HepG2 (cell line): ENCODE results near the gene NAV2. TPM values are rescaled to one million over a fixed set of nuclear protein-coding genes. Genes with fewer than 3 reads are reported as not detected.

Experiments used
- AHDC1 ChIP-seq: sonication (generic); formaldehyde crosslinking; IDR thresholded peaks from 2 replicates; pipeline ENCODE4 v1.5.1; 2020; ENCODE audit warnings: mild to moderate bottlenecking, missing genetic modification reagents, borderline replicate concordance
- ARID4A ChIP-seq: sonication (generic); formaldehyde crosslinking; IDR thresholded peaks from 2 replicates; pipeline ENCODE4 v1.5.0; 2020; ENCODE audit warnings: mild to moderate bottlenecking, missing genetic modification reagents, borderline replicate concordance
- CBFB ChIP-seq: sonication (generic); formaldehyde crosslinking; IDR thresholded peaks from 2 replicates; pipeline ENCODE4 v1.4.0; 2020; ENCODE audit warnings: missing genetic modification reagents
- HNF4G ChIP-seq, 2 experiments: sonication (generic) in 1 of 2; formaldehyde crosslinking in 1 of 2; IDR thresholded peaks; 2 replicates each; pipeline versions ENCODE4 v1.4.0 to v1.6.1; 2011 to 2020; ENCODE audit warnings: borderline replicate concordance in 2 of 2, low read depth in 2 of 2, mild to moderate bottlenecking in 2 of 2, low read length in 1 of 2, missing genetic modification reagents in 1 of 2, moderate library complexity in 1 of 2
- KAT8 ChIP-seq: IDR thresholded peaks from 2 replicates; pipeline ENCODE4 v1.6.1; 2016; ENCODE audit warnings: missing genetic modification reagents, missing compliant biosample characterization
- PPARG ChIP-seq: conservative IDR thresholded peaks from 2 replicates; pipeline ENCODE4 v1.6.1; 2016; ENCODE audit warnings: missing biosample characterization, missing genetic modification reagents
- RBFOX2 ChIP-seq: fragments of 200-400 bp; formaldehyde crosslinking; IDR thresholded peaks from 2 replicates; pipeline ENCODE4 v1.6.1; 2017; ENCODE audit warnings: low read depth, mild to moderate bottlenecking, low read length
- SMC3 ChIP-seq: IDR thresholded peaks from 2 replicates; pipeline ENCODE4 v1.6.1; 2011; ENCODE audit warnings: low read length, improper control_type of control experiment
- TBX2 ChIP-seq: sonication (generic); formaldehyde crosslinking; IDR thresholded peaks from 2 replicates; pipeline ENCODE4 v1.5.0; 2020; ENCODE audit warnings: missing genetic modification reagents, mild to moderate bottlenecking, borderline replicate concordance
- ZBTB8A ChIP-seq: sonication (generic); formaldehyde crosslinking; IDR thresholded peaks from 2 replicates; pipeline ENCODE4 v1.4.0; 2020; ENCODE audit warnings: mild to moderate bottlenecking, low read depth, missing genetic modification reagents, borderline replicate concordance
- ZNF546 ChIP-seq: sonication (generic); formaldehyde crosslinking; conservative IDR thresholded peaks from 2 replicates; pipeline ENCODE4 v1.8.1; 2023; ENCODE audit warnings: mild to moderate bottlenecking, missing genetic modification reagents
- ZNF550 ChIP-seq: sonication (generic); formaldehyde crosslinking; IDR thresholded peaks from 2 replicates; pipeline ENCODE4 v1.4.0; 2020; ENCODE audit warnings: mild to moderate bottlenecking, missing genetic modification reagents, borderline replicate concordance
- ZNF746 ChIP-seq: sonication (generic); formaldehyde crosslinking; IDR thresholded peaks from 2 replicates; pipeline ENCODE4 v1.8.0; 2022; ENCODE audit warnings: mild to moderate bottlenecking, missing genetic modification reagents
- polyA plus RNA-seq, 8 experiments: library from polyadenylated mRNA; depleted of rRNA in 3 of 8; stranded (reverse) in 7 of 8; unstranded in 1 of 8; fragments of >200 nt; fragmentation: Illumina TruSeq in 4 of 8; extraction: Trizol in 4 of 8; gene quantifications; 2 replicates each; pipeline versions ENCODE4 v1.2.1 to v1.2.3, GENCODE V29; 2011 to 2016; ENCODE audit warnings: low read depth in 4 of 8, missing spikeins in 1 of 8, mixed read lengths in 1 of 8; ENCODE audit not compliant: insufficient read depth in 1 of 8
- total RNA-seq, 5 experiments: library from RNA; depleted of rRNA; stranded (reverse); fragments of >200 nt; fragmentation: Illumina TruSeq; extraction: Trizol; gene quantifications; 2 replicates each; pipeline ENCODE4 v1.2.3, GENCODE V29; 2016; ENCODE audit warnings: low read depth in 1 of 5
- TF ChIP-seq, protein P1 (sequence below): sonication (generic); formaldehyde crosslinking; IDR thresholded peaks from 2 replicates; pipeline ENCODE4 v1.4.0; 2020; ENCODE audit warnings: mild to moderate bottlenecking, missing genetic modification reagents
- TF ChIP-seq, protein P2 (sequence below): sonication (generic); formaldehyde crosslinking; IDR thresholded peaks from 2 replicates; pipeline ENCODE4 v1.4.0; 2020; ENCODE audit warnings: missing genetic modification reagents

NAV2 gene
- total and polyA plus RNA-seq, 2 of the 13 experiments (the other 11 are each of a cell fraction or from before 2014, with no cell fraction given), result 9.3 to 34.6 TPM

DNA sequence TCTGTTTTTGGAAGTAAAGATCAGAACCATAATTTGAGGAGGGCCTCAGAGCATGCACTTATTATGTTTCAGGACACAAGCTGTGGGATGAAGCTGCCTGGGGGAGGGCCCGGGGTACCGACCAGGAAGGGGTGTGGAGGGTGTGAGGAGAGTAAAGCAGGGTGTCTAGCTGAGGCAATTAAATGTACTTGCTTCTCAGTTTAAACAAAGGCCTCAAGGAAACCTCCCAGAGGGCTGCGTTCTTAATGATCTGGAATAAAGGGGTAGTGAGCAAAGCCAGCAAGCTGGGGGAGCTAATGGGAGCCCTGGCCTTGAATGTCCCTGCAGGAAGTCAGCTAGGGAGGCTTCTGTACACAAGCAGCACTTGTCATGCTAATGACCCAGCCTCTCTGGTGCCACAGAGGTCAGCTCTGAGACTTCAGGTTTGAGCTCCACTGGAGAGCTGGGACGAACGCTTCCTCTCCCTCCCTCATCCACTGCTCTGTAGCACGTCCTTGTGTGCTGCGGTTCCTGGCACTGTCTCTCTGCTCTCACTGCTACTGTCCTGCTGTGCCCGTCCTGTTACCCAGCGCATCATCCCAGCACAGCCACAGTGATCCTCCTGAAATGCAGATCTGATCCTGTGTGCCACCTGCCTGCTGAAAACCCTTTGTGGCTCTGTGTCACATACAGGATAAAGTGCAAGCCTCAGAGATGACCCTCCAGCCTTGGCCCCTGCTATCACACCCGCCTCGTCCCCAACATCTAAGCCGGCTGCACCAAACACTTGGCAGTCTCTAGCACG, 287.9 kb downstream of the NAV2 start (continued):
- TF ChIP-seq HNF4G (IDR thresholded peaks at IDR 0.05; ENCODE audit: borderline replicate concordance, low read depth, low read length) (no peak), HNF4G (CRISPR knock-in tag; IDR thresholded peaks at IDR 0.05; ENCODE audit: borderline replicate concordance, low read depth) (no peak), RBFOX2 (no peak), ARID4A (CRISPR knock-in tag) (peak; percentile 54; the same call in 1 of the 2 replicates), AHDC1 (no peak; the same call in 1 of the 2 replicates), ZNF746 (no peak), TBX2 (CRISPR knock-in tag) (peak; percentile 60; the same call in 1 of the 2 replicates), ZBTB8A (CRISPR knock-in tag) (no peak), PPARG (CRISPR knock-in tag) (peak; percentile 57; the same call in 1 of the 2 replicates), ZNF546 (CRISPR knock-in tag) (no peak), KAT8 (CRISPR knock-in tag) (peak; percentile 54; the same call in 1 of the 2 replicates), ZNF550 (CRISPR knock-in tag) (no peak), CBFB (CRISPR knock-in tag) (0 out of 2 replicates have a peak, but pooled peaks have one; percentile 44), SMC3 (no peak)
- TF ChIP-seq, protein P1, sequence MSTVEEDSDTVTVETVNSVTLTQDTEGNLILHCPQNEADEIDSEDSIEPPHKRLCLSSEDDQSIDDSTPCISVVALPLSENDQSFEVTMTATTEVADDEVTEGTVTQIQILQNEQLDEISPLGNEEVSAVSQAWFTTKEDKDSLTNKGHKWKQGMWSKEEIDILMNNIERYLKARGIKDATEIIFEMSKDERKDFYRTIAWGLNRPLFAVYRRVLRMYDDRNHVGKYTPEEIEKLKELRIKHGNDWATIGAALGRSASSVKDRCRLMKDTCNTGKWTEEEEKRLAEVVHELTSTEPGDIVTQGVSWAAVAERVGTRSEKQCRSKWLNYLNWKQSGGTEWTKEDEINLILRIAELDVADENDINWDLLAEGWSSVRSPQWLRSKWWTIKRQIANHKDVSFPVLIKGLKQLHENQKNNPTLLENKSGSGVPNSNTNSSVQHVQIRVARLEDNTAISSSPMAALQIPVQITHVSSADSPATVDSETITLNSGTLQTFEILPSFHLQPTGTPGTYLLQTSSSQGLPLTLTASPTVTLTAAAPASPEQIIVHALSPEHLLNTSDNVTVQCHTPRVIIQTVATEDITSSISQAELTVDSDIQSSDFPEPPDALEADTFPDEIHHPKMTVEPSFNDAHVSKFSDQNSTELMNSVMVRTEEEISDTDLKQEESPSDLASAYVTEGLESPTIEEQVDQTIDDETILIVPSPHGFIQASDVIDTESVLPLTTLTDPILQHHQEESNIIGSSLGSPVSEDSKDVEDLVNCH (CRISPR knock-in tag), result no peak
- TF ChIP-seq, protein P2, sequence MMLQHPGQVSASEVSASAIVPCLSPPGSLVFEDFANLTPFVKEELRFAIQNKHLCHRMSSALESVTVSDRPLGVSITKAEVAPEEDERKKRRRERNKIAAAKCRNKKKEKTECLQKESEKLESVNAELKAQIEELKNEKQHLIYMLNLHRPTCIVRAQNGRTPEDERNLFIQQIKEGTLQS (CRISPR knock-in tag), result no peak
